Osteoblast (primary cell): ENCODE results near the gene NTM. TPM values are rescaled to one million over a fixed set of nuclear protein-coding genes. Genes with fewer than 3 reads are reported as not detected.

Experiments used
- DNase-seq: peaks from one replicate; pipeline ENCODE4 v3.0.0; 2011; ENCODE audit warnings: low spot score, mixed read lengths; ENCODE audit not compliant: insufficient read length; ENCODE audit errors: missing footprints
- H2AFZ ChIP-seq: 2 replicates; pipeline ENCODE4 v1.6.0; 2011; ENCODE audit warnings: mild to moderate bottlenecking, low read length
- H3K27ac ChIP-seq: 2 replicates; pipeline ENCODE4 v1.5.1; 2011; ENCODE audit warnings: mild to moderate bottlenecking, low read depth, low read length, moderate library complexity
- H3K27me3 ChIP-seq: 2 replicates; pipeline ENCODE4 v1.6.0; 2012; ENCODE audit warnings: mild to moderate bottlenecking, control low read depth, inconsistent platforms, low read length, moderate library complexity; ENCODE audit not compliant: insufficient read depth
- H3K36me3 ChIP-seq: 2 replicates; pipeline ENCODE4 v1.5.1; 2011; ENCODE audit warnings: mild to moderate bottlenecking, low read length, control low read depth, moderate library complexity; ENCODE audit not compliant: insufficient read depth
- H3K4me1 ChIP-seq: 2 replicates; pipeline ENCODE4 v1.5.1; 2011; ENCODE audit warnings: mild to moderate bottlenecking, low read length, control low read depth, moderate library complexity; ENCODE audit not compliant: insufficient read depth
- H3K4me2 ChIP-seq: 2 replicates; pipeline ENCODE4 v1.6.0; 2011; ENCODE audit warnings: mild to moderate bottlenecking, low read length; ENCODE audit not compliant: insufficient read depth
- H3K4me3 ChIP-seq: fragments of 200-600 bp; sonication (generic); 3 replicates; pipeline ENCODE4 v1.5.1; 2012; ENCODE audit warnings: mild to moderate bottlenecking, low read length, inconsistent platforms; ENCODE audit not compliant: insufficient read depth
- H3K79me2 ChIP-seq: 2 replicates; pipeline ENCODE4 v1.6.0; 2012; ENCODE audit warnings: mild to moderate bottlenecking, low read length, control low read depth, inconsistent platforms; ENCODE audit not compliant: insufficient read depth
- H3K9me3 ChIP-seq: 2 replicates; pipeline ENCODE4 v1.5.1; 2011; ENCODE audit warnings: low read depth, low read length, control low read depth
- H4K20me1 ChIP-seq: 2 replicates; pipeline ENCODE4 v1.6.0; 2012; ENCODE audit warnings: mild to moderate bottlenecking, low read length, control low read depth; ENCODE audit not compliant: insufficient read depth
- total RNA-seq: library from RNA; depleted of rRNA; stranded (reverse); fragments of >200 nt; gene quantifications from 2 replicates; pipeline ENCODE4 v1.2.3, GENCODE V29; 2012
- TF ChIP-seq, protein P1 (sequence below): IDR thresholded peaks from 2 replicates; pipeline ENCODE4 v1.5.1; 2011; ENCODE audit warnings: mild to moderate bottlenecking, low read depth, low read length, moderate library complexity; ENCODE audit errors: extremely low read depth

NTM gene
- total RNA-seq, 1 donor: 48.1 TPM

DNA sequence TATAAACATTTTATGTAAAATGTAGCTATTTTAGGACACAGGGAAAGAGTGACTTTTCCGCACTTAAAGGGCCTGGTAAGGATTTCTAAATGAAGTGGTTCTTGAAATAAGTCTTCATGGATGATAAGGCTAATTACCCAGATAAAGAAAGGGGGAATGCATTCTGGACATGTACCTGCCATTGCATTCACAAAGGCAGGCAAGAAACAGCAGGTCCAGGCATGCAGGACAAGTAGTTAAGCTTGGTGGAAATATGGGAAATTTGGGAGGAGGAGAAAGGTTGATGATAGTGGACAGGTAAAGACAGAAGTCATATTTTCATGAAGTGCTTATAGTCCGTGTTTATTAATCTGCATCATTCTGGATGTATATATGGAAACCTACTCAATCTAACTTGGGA, 621.2 kb downstream of the NTM start:
- TF ChIP-seq, protein P1, sequence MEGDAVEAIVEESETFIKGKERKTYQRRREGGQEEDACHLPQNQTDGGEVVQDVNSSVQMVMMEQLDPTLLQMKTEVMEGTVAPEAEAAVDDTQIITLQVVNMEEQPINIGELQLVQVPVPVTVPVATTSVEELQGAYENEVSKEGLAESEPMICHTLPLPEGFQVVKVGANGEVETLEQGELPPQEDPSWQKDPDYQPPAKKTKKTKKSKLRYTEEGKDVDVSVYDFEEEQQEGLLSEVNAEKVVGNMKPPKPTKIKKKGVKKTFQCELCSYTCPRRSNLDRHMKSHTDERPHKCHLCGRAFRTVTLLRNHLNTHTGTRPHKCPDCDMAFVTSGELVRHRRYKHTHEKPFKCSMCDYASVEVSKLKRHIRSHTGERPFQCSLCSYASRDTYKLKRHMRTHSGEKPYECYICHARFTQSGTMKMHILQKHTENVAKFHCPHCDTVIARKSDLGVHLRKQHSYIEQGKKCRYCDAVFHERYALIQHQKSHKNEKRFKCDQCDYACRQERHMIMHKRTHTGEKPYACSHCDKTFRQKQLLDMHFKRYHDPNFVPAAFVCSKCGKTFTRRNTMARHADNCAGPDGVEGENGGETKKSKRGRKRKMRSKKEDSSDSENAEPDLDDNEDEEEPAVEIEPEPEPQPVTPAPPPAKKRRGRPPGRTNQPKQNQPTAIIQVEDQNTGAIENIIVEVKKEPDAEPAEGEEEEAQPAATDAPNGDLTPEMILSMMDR: no peak
- no peak for DNase-seq
- Histone ChIP-seq H4K20me1 (no peaks in the 10 kb centered on the region), H3K4me2 (no peak overlapping the region), H3K4me1 (no peaks in the 10 kb centered on the region), H3K79me2 (no peaks in the 10 kb centered on the region), H3K9me3 (peaks cover 6% of the 10 kb centered on the region), H3K36me3 (no peaks in the 10 kb centered on the region), H3K27me3 (no peaks in the 10 kb centered on the region), H3K4me3 (no peak overlapping the region), H2AFZ (no peak overlapping the region), H3K27ac (no peak overlapping the region)

DNA sequence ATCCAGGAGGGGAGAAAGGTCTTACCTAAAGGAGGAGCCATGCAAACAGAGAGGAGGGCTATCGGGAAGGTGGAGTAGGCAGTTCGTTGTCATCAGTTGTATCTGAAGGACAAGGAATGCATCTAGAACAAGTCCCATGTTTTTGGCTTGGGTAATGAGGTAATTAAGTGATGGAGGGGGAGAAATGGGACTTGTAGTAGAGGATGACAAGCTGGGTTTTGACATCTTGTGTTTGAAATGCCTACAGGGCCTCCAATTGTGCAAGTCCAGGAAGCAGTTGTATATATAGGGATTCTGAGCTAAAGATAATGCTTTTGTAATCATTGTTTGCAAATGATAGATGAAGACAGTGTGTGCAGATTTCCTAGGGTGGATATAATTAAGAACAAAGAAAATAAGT, 622.8 kb downstream of the NTM start:
- TF ChIP-seq, protein P1: no peak
- no peak for DNase-seq
- H4K20me1 ChIP-seq: no peaks in the 10 kb centered on the region
- no peaks in the 10 kb centered on the region for H3K79me2 ChIP-seq
- no peaks in the 10 kb centered on the region for H3K27me3 ChIP-seq
- H3K4me3 ChIP-seq: no peak overlapping the region
- H3K36me3 ChIP-seq: no peaks in the 10 kb centered on the region
- no peak overlapping the region for H3K27ac ChIP-seq
- H3K9me3 ChIP-seq: peaks cover 6% of the 10 kb centered on the region
- no peak overlapping the region for H3K4me2 ChIP-seq
- no peaks in the 10 kb centered on the region for H3K4me1 ChIP-seq
- no peak overlapping the region for H2AFZ ChIP-seq

- no peaks in the 10 kb centered on the region for H3K27me3 ChIP-seq
- H3K4me3 ChIP-seq: no peak overlapping the region
- no peaks in the 10 kb centered on the region for H3K36me3 ChIP-seq
- peaks cover 6% of the 10 kb centered on the region for H3K9me3 ChIP-seq
- TF ChIP-seq, protein P1: no peak
- H3K4me2 ChIP-seq: no peak overlapping the region
- H3K4me1 ChIP-seq: no peaks in the 10 kb centered on the region
- DNase-seq: no peak
- no peak overlapping the region for H2AFZ ChIP-seq
- H3K27ac ChIP-seq: no peak overlapping the region
- H4K20me1 ChIP-seq: no peaks in the 10 kb centered on the region
- H3K79me2 ChIP-seq: no peaks in the 10 kb centered on the region
Measured at GRCh38 chr11:131998020-131998419, 627.6 kb downstream of the NTM start.

- Histone ChIP-seq H3K9me3 (peaks cover 6% of the 10 kb centered on the region), H3K36me3 (no peaks in the 10 kb centered on the region), H3K4me3 (no peak overlapping the region), H3K79me2 (no peaks in the 10 kb centered on the region), H3K4me2 (no peak overlapping the region), H4K20me1 (no peaks in the 10 kb centered on the region), H3K27ac (no peak overlapping the region), H3K27me3 (no peaks in the 10 kb centered on the region), H2AFZ (no peak overlapping the region), H3K4me1 (no peaks in the 10 kb centered on the region)
- DNase-seq: no peak
- TF ChIP-seq, protein P1: no peak
Measured at GRCh38 chr11:131999084-131999483, 628.7 kb downstream of the NTM start.
